NB4 (cell line): Measurements from ENCODE around the gene MROH7.
A peak's percentile ranks its signal among the peaks of the same experiment; 100 is the strongest.

Experiments
- DNase-seq: peaks from one replicate; pipeline ENCODE4 v3.0.0; 2010; ENCODE audit warnings: low read depth
- H3K4me3 ChIP-seq: one replicate; pipeline ENCODE4 v1.5.1; 2011; ENCODE audit warnings: mild to moderate bottlenecking, low read depth, low read length, moderate library complexity
- CTCF ChIP-seq: IDR thresholded peaks from one replicate; pipeline ENCODE4 v1.5.1; 2012; ENCODE audit warnings: low read depth, low read length
- MAX ChIP-seq: IDR thresholded peaks from 2 replicates; pipeline ENCODE4 v1.6.1; 2011; ENCODE audit warnings: low read depth, low read length
- MYC ChIP-seq: IDR thresholded peaks from 2 replicates; pipeline ENCODE4 v1.6.1; 2011; ENCODE audit warnings: low read depth, low read length
- POLR2A ChIP-seq: IDR thresholded peaks from 2 replicates; pipeline ENCODE4 v1.6.1; 2011; ENCODE audit warnings: mild to moderate bottlenecking; ENCODE audit not compliant: insufficient read length; ENCODE audit errors: extremely low read depth

Gene MROH7

DNA sequence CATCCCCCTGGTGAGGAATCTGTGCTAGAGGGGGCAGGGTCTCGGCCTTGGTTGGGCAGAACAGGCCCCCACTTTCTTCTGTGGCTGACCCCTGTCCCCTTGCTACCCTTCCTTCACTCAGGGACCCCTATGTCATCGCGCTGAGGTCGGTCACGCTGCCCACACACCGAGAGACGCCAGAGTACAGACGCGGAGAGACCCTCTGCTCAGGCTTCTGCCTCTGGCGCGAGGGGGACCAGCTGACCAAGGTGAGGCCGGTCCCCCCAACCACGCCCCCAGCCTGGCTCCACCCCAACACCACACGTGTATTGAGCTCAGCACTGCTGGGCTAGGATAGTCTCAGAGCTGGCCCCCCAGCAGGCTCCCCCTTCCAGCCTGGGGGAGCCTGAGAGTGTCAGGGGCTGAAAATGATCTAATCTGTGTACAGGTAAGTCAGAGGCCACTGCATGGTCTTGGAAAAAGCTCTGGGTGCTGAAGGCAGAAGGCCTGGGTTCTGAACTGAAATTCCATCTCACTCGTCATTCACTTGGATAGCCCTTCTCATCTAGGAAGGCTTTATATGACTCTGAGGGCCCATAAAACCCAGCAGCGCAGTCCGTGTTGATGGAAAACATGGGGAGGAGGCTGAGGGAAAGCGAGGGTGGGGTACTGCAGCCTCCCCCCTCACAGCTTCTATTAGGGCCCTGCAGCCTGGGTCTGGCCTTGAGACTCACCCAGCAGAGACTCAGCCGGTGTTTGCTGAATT, 33.6 kb upstream of the MROH7 start:
- no peak for DNase-seq
- no peak for TF ChIP-seq MAX
- TF ChIP-seq CTCF, result no peak
- no peak for TF ChIP-seq POLR2A
- no peak for TF ChIP-seq MYC
- no peak overlapping the region for H3K4me3 ChIP-seq

DNA sequence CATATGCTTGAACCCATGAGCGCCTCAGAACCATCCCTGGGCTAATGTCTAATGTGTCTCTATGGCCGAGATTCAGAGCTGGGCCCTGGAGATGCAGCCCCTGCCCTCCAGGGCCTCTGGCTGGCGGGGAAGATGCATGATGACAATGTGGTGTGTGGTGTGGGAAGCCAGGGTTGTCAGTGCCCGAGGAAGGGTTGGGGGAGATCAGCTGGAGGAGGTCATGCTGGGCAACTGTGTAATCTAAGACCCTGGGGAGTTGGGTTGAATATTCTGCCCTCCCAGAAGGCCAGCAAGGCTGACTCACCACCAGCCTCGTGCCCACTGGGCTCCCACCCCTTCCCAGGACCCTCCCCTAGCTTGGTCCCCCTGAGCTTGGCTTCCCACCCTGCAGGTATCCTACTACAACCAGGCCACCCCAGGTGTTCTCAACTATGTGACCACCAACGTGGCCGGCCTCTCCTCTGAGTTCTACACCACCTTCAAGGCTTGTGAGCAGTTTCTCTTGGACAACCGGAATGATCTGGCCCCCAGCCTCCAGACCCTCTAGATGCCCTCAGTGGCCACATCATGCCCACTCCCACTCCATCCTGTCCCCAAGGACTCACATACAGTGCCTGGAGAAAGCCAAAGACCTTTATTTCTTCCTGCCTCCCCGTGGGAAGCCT, 32.9 kb upstream of the MROH7 start:
- TF ChIP-seq CTCF (no peak), MAX (no peak), MYC (no peak), POLR2A (no peak)
- peak; percentile 59 for DNase-seq
- no peak overlapping the region for H3K4me3 ChIP-seq

DNA sequence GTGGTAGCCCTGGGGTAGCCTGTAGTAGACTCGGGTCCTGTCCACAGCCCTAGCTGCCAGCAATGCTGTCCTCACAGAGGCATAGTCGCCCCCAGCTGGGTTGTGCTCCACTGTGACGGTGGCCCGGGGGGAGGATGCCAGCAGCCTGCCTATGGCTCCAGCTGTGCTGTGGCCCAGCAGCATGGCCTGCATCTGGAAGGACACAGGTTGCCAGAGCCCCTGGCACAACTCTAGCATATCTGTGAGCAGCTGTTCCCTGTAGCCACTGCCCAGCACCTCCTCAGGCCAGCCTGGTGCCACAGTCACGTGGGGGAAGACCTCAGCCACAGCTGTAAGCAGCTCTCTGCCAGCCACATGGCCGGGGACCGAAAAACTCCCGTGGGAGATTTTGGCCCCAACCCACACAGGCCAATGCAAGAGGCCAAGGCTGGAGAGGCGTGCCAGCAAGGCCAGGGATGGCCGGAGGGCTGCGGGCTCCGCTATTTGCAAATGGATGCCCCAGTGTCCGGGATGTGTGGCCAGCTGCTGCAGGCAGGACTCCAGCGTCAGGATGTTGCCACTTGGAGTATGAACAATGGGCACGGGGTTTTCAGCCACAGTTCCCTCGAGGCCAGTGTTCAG, 32.2 kb upstream of the MROH7 start:
- H3K4me3 ChIP-seq, result no peak overlapping the region
- TF ChIP-seq CTCF, result no peak
- no peak for TF ChIP-seq MAX
- no peak for TF ChIP-seq MYC
- TF ChIP-seq POLR2A, result no peak
- peak; percentile 22 for DNase-seq

DNA sequence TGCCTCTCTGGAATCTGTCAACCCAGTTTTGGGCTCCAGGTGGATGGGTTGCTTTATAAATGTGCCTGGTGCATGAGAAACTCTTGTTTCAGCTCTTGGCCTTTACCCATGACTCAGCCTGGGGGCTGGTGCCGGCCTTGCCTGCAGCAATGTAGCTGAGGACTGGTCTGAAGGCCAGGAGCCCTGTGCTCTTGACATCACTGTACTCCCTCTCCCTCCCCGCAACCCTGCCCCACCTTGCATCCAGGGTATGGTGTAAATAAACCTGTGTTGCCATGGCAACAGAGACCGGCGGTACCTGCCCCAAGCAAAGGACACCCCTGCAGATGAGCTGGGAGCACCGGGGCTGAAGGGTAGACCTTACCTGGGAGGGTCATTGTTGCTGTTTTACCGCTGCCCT, 31.5 kb upstream of the MROH7 start:
- no peak overlapping the region for H3K4me3 ChIP-seq
- TF ChIP-seq MAX (no peak), POLR2A (no peak), CTCF (no peak)
- no peak for DNase-seq

- DNase-seq, result no peak
- TF ChIP-seq MAX (no peak), CTCF (no peak), POLR2A (no peak), MYC (no peak)
These were observed 30.7 kb upstream of the MROH7 start for GRCh38 chr1:54610601-54611580.

More at GRCh38 chr1:54610601-54611580, 30.7 kb upstream of the MROH7 start:
- H3K4me3 ChIP-seq, result no peak overlapping the region
